GM18867 (cell line): ENCODE results near the gene FGF2.
"Not testable (repeated sequence)": the region's sequence is repeated elsewhere in the genome, so short reads cannot be mapped to it uniquely, and the experiment has no call there.

Experiments used
- ATAC-seq: cut with Tn5 transposase; IDR thresholded peaks from one replicate; pipeline ENCODE4 v1.9.1; 2021; ENCODE audit warnings: mild to moderate bottlenecking, moderate library complexity; ENCODE audit not compliant: unreplicated experiment

The FGF2 gene

DNA sequence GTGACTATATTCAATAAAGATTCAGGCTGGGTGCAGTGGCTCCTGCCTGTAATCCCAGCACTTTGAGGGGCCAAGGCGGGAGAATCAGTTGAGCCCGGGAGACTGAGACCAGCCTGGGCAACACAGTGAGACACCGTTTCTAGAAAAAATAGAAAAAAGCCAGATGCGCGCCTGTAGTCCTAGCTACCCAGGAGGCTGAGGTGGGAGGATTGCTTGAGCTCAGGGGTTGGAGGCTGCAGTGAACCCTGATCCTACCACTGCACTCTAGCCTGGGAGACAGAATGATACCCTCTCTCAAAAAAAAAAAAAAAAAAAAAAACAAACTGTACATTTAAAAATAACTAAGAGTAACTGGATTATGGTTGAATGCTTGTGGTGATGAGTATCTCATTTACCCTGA, 94.7 kb downstream of the FGF2 start:
- ATAC-seq, result no peak

DNA sequence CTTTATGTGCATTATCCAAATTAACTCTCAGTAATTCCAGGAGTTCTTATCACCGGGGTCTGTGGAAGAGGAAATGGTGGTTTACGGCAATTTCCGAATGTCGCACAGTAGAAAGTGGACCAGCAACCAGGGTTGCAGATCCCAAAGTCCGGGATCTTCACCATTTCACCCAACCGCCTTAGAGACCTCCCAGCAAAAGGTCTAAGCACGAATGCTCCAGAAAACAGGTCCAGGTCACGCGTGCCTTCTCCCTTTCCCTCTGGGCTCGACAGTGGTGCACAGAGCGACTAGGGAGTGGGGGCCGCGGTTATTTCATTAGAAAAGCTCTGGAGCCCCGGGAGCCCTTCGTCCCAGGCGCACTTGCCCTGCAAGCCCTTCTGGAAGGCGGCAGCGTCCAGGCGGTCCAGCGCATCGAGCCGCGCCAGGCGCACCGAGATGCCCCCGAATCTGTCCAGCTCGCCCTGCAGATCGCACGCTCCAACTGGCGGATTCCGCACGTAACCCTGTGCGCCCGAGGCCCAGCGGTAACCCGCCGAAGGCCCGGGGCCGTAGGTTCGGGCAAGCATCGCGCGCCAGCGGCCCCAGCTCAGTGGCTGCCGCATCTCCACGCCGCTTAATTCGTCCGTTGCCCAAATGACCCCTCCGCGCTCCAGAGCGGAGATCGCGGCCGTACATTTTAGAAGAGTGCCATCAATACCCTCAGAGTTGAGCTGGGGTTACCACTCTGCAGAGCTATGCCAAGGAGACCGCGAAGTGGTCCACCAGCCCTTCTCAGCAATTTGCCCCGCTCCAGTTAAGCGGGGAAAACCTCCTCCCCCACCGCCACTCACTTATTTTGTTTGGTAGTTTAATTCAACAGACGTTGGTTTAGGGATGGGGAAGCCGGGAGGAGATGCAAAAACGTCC, 95.6 kb downstream of the FGF2 start, which contains the start of gene NUDT6:
Gene NUDT6 (minus strand): TSS at position 627 of the 906 bp plus-strand sequence. CDS start 25 bp downstream, at position 602.
- peak; percentile 74 for ATAC-seq

DNA sequence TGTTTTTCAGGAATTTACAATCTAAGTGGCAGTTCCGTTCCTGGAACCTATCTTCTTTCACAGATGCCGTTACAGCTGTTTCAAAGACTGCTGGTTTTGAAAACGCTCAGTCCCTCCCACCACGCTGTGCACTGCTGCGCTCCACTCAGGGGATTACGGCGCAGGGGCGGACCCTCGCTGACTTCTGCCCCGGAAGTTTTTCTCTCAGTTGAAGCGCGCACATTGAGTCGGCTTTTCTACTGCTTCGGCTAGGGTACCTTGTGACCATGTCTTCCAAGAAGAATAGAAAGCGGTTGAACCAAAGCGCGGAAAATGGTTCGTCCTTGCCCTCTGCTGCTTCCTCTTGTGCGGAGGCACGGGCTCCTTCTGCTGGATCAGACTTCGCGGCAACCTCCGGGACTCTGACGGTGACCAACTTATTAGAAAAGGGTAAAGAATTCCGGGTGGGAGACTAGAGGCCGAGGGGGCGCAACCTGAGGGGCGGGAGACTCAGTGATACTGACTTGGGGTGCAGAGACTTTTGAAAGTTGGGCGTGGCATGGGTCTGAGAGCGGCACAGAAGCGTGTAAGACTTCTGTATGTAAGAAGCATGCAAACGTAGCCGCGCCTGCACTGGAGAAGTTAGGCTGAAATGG, 96.4 kb downstream of the FGF2 start:
- peak; percentile 97 for ATAC-seq

DNA sequence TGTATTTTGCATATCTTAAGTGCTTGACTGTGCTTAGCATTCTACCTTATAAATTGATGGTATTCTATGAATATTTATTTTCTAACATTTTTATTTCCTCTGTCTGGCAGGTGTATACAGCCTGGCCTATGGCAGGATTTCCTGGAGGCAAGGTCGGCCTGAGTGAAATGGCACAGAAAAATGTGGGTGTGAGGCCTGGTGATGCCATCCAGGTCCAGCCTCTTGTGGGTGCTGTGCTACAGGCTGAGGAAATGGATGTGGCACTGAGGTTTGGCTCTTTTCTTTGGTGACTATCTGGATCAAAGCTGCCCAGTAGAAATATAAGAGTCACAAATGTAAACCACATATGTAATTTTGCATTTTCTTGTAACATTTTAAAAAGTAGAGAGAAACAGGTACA, 102.3 kb downstream of the FGF2 start:
- ATAC-seq, result no peak

DNA sequence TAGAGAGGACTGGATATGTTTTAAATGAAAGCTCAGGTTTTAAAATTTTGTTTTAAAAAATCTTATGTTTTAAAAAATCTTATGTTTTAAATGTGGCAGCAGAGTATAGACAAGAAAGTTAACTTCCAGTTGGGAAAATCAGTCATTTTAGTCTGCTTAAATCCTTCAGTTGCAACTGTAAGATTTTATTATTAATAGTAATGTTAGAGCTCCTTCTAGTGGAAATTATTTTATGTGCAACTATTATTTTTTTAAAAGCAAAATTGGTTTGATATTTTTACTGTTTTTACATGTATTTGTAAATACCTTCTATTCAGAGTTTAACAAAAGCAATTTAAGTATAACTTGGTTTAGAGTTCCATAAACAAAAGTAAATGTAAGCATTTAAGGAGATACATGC, 104.2 kb downstream of the FGF2 start:
- no peak for ATAC-seq

DNA sequence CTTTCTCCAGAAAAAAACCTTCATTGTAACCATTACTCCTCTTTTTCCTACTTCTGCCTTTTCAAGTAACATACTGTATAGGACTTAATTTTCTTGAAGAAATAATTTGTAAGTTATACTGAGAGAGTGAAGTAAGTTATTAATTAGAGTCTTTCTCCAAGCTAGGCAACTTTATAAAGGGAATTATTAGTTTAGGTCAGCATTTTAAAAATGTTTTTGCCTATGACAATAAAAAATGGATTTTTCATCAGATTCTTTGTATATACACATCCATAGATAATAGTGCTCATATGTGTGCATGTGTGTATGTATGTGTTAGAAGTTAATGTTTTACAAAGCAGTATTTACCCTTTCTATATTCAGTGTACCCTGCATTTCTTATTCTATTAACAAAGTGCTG, 106.1 kb downstream of the FGF2 start:
- ATAC-seq, result no peak

DNA sequence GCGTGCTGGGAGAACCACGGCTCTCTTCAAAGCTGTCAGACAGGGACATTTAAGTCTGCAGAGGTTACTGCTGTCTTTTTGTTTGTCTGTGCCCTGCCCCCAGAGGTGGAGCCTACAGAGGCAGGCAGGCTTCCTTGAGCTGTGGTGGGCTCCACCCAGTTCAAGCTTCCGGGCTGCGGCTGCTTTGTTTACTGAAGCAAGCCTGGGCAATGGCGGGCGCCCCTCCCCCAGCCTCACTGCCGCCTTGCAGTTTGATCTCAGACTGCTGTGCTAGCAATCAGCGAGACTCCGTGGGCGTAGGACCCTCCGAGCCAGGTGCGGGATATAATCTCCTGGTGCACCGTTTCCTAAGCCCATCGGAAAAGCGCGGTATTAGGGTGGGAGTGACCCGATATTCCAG, 118.5 kb downstream of the FGF2 start:
- not testable (repeated sequence) for ATAC-seq

DNA sequence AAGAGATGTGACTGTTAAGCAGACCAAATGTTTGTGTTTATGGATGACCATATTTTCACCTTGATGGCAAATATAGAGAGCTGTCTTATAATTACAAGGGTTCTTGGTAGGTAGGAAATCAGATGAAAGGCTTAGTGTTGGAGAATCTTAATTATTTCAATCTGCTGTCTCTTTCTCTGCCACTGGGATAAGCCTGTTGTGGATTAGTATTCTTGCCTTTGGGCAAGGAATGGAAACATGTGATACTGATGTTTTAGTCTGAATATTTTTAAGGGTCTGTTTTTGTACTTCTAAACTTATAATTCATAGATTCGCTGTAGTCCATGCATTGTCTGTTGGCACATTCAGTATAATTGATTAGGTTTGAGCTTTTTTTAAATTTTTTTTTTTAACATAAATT, 119.5 kb downstream of the FGF2 start:
- ATAC-seq, result no peak
